Fibroblast of gingiva (primary cell): ENCODE measurements around the gene ZNF181.
A peak's percentile ranks its signal among the peaks of the same experiment; 100 is the strongest.

Source experiments
- DNase-seq: peaks from one replicate; pipeline ENCODE4 v3.0.0-alpha.2; 2011; ENCODE audit warnings: low read depth

Gene ZNF181

DNA sequence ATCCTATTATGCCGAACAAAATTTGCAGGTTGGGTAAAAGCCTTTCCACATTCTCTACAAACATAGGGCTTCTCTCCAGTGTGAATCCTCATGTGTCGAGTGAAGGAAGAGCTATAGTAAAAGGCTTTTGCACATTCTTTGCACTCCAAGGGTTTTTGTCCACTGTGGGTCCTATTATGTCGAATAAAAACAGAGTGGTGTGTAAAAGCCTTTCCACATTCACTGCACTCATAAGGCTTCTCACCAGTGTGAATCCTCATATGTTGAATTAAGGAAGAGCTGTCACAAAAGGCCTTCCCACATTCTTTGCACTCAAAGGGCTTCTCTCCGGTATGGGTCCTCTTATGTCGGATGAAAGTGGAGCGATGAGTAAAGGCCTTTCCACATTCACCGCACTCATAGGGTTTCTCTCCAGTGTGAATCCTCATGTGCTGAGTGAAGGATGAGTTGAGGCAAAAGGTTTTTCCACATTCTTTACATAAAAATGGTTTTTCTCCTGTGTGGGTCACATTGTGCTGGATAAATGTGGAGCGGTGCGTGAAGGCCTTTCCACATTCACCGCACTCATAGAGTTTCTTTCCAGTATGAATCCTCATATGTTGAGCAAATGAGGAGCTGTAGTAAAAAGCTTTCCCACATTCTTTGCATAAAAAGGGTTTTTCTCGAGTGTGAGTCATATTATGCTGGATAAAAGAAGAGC is 25.3 kb downstream of the ZNF181 start:
- no peak for DNase-seq

DNA sequence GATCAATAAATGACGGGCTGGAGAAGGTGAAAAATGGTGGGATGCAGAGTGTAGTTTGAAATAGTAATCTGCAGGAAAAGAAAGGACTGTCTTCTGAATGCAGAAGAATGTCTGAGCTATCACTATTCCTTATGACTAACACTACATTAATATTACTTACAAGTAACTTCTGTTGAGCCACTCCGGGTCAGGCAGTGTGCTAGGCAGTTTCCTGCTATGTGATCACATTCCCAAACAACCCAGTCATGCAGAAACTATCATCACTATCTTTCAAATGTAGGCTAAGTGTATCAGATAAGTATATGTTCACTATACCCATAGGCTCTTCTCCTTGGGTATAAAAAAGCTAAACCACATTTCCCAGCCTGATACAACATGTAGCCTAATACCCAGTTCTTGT is 32.3 kb downstream of the ZNF181 start:
- no peak for DNase-seq

DNA sequence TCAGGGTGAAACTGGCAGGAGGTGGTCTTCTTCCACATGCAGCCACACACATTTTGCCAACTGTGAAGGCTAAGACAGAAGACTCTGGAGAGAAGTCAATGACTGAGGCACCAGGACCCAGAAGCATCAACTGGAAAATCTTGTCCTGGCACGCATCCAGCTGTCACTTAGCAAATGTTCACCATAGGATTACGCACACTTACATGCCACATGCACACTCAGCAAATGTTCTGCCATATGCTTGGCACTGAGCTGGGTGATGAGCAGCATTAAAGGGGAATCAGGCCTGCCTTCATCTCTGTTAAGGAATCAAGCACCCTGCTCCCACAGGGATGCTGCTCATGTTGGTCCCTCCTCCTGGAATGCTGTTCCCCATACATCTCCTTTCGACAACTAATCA is 33.9 kb downstream of the ZNF181 start:
- DNase-seq: no peak

DNA sequence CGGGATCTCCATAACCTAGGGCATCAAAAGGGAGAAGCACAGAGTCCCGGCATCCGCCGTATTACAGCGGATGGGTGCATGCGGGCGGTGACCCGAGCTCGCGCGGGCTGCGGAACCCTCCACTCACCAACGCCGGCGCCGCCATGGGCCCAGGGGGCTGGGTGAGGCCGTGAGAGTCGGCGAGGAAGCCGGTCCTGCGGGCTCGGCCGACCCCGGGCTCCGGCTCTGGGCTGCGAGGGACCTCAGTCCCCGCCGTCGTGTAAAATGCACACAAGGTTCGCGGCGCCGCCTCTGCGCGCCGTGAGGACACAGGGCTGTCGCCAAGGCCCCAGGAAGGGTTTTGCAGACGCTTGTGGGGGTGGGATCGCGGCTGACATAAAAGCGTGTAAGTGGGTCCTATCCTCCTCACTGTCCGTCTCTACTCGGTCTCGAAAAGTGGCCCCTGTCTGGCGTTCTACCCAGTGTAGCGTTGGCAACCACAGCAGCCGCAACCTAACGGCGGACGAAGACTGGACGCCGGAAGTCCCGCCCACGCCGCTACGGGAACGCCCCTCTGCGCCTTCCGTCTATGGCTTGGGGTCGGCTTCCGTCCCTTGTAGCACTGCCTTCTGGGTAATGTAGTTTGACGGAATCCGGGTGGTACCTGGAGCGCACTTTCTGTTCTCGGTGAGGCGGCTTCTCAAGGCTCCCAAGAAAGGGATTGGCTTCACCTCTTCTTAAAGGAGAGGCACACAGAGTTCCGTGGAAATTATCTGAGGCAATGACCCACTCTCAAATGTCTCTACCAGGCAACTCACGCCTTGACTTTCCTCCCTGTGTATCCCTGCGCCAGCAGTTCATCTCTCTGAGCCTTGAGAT is 38.9 kb downstream of the ZNF181 start, which contains the start of gene ZNF599:
Gene ZNF599, minus strand, starts transcription at position 519 of the 858 bp plus-strand sequence. Its CDS starts 374 bp downstream, at position 145.
- peak; percentile 84 for DNase-seq

DNA sequence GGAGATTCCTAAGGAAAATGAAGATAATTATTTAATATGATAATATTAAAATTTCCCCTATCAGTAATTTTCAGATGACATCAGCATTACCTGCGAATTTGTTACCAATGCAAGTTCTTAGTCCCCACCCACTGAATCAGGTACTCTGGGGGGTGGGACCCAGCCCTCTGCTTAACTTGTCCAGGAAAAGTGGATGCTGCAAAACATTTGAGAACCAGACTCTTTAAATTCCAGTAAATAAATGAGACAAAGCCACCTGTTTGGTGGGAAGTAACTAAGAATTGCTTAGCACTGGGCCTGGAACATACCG is 39.5 kb downstream of the ZNF181 start:
- DNase-seq: no peak

DNA sequence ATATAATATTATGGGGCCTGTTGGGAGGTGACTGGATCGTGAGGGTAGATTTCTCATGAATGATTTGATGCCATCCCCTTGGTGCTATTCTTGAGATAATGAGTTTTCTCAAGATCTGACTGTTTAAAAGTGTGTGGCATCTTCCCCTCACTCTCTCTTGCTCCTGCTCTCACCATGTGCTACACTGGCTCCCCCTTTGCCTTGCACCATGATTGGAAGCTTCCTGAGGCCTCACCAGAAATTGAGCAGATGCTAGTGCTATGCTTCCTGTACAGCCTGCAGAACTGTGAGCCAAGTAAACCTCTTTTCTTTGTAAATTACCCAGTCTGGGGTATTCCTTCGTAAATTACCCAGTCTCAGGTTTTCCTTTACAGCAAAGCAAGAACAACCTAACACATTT is 40.8 kb downstream of the ZNF181 start:
- DNase-seq: no peak

DNA sequence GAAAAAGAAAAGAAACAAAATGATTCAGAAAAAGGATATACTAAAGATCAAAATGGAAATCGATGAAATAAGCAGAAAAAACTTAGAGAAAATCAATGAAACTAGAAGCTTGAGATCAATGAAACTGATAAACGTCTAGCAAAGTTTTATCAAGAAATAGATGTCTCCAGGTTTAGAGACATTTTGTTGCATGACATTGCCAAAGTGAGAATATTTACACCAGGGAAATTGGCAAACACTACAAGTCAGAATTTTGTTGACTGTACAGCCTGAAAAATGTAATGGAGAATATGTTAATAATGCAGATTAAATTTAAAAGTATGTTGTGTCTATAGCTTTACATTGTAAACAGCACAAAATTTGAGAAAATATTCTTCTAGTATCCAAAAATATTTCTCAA is 44.3 kb downstream of the ZNF181 start:
- DNase-seq: no peak

DNA sequence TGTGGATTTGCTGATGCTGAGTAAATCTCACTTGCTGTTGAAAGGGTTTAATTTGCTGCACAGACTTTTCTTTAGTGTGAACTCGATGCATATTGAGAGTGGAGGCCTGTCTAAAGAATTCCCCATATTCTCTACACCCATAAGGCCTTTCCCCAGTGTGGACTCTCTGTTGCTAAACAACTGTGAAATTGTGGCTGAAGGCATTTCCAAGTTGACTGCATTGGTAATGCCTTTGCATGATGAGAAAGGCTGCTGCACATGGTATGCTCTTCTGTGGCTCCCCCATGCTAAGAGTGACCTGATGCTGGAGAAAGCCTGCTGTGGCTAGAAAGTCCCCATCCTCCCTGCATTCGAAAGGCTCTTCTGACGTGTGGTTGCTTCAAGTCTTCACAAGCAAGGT is 45.6 kb downstream of the ZNF181 start:
- DNase-seq: no peak

DNA sequence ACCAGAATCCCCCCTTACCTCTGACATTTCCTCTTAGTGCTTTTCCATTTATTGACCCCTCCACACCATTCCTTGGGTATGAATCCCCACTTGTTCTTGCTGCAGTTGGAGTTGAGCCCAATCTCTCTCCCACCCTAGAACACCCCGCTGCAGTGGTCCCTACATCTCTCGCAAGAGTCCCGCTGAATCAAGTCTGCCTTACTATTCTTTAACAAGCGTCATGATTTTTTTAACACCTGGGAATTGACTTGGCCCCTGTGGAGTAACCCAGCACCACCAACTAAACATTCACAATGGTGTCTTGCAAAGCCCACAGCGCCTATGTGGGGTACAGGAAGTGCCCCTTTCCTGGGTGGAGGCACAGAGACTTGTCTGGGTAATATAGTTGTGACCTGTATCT is 52.2 kb downstream of the ZNF181 start:
- DNase-seq: no peak

DNA sequence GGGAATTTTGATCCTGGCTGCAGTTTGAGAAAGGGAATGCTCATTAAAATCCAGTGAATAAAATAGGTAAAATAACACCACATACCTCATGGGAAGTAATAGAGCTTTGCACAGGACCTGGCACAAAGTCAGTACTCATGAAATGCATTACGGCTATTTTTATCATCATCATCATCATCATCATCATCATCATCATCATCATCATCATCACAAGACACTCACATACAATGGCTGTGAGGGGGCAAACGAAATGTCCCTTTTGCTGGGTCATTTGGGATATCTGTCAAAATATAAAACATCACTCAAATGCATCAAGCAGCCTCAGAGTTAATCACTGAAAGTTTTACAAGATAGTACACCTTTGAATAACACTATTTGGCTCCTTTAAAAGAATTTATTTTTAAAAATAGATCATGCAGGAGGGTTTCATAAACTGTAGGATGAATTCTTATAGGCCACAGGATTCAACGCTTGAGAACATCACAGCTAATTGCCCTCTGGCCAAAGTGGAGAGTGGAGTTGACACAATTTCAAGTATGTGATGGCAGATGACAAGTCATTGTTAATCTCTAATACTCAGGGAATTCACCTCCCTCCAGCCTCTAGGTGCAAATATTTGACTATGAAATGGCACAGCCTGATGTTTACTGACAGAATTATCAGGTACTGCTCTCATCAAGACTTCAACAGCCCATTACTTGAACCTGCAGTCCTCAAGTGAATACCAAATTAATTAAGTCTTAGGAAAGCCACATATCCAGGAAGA is 53.2 kb downstream of the ZNF181 start:
- DNase-seq: no peak

DNA sequence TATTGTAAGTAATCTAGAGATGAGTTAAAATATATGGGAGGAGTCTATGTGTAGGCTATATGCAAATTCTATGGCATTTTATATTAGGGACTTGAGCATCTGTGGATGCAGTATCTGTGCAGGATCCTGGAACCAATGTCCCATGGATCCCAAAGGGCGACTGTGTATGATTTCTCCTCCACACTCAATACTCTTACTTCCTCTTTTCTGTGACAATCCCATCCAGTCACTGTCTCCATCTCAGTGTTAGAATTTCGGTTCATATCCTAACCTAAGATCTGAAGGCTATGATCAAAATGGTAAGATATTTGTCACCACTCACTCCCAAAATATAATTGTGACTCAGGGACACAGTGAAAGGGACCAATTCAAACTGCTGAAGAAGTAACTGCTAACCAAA is 54.0 kb downstream of the ZNF181 start:
- no peak for DNase-seq

DNA sequence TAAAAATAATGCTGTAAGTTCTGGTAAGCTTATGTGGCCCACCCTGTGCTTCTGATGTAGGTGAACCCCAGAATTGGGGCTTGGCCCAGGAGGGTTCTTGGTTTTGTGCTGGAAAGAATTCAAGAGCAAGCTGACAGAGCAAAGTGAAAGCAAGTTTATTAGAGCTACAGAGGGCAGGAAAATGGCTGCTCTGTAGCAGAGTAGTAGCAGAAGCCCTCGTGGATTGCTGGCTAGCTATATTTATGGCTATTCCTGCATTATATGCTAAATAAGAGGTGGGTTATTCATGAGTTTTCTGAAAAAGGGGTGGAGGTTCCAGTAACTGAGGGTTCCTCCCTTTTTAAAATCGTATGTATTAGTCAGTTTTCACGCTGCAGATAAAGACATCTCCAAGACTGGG is 59.5 kb downstream of the ZNF181 start:
- DNase-seq: no peak

DNA sequence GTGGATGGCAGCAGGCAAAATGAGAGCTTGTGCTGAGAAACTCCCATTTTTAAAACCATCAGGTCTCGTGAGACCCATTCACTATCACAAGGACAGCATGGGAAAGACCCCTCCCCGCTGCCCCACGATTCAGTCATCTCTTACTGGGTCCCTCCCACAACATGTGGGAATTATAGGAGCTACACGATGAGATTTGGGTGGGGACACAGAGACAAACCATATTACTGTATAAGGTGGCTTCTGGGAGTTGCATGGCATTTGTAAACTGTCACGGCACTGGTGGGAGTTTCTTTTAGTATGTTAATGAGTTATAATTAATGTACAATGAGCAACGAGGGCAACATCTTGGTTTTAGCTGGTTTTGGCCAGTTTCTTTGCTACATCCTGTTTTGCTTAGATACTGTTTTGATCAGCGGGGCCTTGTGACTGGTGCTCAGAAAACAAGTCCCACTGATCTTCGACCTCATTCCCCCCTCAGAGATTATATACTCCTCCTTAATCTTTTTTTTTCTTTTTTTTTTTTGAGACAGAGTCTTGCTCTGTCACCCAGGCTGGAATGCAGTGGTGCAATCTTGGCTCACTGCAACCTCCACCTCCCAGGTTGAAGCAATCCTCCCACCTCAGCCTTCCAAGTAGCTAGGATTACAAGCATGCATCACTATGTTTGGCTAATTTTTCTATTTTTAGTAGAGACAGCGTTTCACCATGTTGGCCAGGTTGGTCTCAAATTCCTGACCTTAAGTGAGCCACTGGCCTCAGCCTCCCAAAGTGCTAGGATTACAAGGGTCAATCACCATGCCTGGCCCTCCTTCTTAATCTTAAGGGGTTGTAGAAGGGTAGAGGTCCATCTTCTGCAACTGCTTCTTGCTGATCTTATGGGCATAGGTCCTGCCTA is 60.3 kb downstream of the ZNF181 start:
- DNase-seq: no peak
